H9 (cell line): ENCODE data around the gene WFDC5. TPM values are rescaled to one million over a fixed set of nuclear protein-coding genes. Genes with fewer than 3 reads are reported as not detected.

Experiments used
- DNase-seq: peaks from one replicate; pipeline ENCODE4 v3.0.0-alpha.2; 2017
- H2AFZ ChIP-seq: one replicate; pipeline ENCODE4 v1.6.1; 2013; ENCODE audit warnings: mild to moderate bottlenecking, low read length, control low read depth, moderate library complexity
- H2AK5ac ChIP-seq: 2 replicates; pipeline ENCODE4 v1.6.1; 2013; ENCODE audit warnings: low read length, control low read depth, mixed read lengths; ENCODE audit not compliant: insufficient read length
- H2BK120ac ChIP-seq: one replicate; pipeline ENCODE4 v1.6.1; 2013; ENCODE audit warnings: low read depth, mild to moderate bottlenecking, low read length, control low read depth, inconsistent platforms; ENCODE audit not compliant: poor library complexity, severe bottlenecking
- H2BK12ac ChIP-seq: 2 replicates; pipeline ENCODE4 v1.6.1; 2013; ENCODE audit warnings: low read length, control low read depth, mixed read lengths, low read depth; ENCODE audit not compliant: insufficient read length
- H2BK15ac ChIP-seq: 2 replicates; pipeline ENCODE4 v1.6.1; 2013; ENCODE audit warnings: low read depth, low read length, control low read depth
- H2BK20ac ChIP-seq: one replicate; pipeline ENCODE4 v1.6.1; 2013; ENCODE audit warnings: low read depth, mild to moderate bottlenecking, low read length, control low read depth, inconsistent platforms; ENCODE audit not compliant: poor library complexity, severe bottlenecking
- H2BK5ac ChIP-seq: 2 replicates; pipeline ENCODE4 v1.6.1; 2013; ENCODE audit warnings: low read length, control low read depth, mixed read lengths; ENCODE audit not compliant: insufficient read length
- H3K14ac ChIP-seq: 2 replicates; pipeline ENCODE4 v1.6.1; 2013; ENCODE audit warnings: low read length, control low read depth; ENCODE audit not compliant: insufficient read depth
- H3K18ac ChIP-seq: 2 replicates; pipeline ENCODE4 v1.6.1; 2013; ENCODE audit warnings: low read depth, mild to moderate bottlenecking, mixed read lengths, low read length, control low read depth; ENCODE audit not compliant: insufficient read length
- H3K23ac ChIP-seq: 2 replicates; pipeline ENCODE4 v1.6.1; 2013; ENCODE audit warnings: low read length, control low read depth, mixed read lengths, low read depth; ENCODE audit not compliant: insufficient read length
- H3K23me2 ChIP-seq: 2 replicates; pipeline ENCODE4 v1.6.1; 2013; ENCODE audit warnings: low read depth, mild to moderate bottlenecking, mixed read lengths, low read length, control low read depth; ENCODE audit not compliant: insufficient read length, poor library complexity, severe bottlenecking
- H3K27ac ChIP-seq: 2 replicates; pipeline ENCODE4 v1.5.1; 2013; ENCODE audit warnings: low read length, control low read depth, mixed read lengths, low read depth; ENCODE audit not compliant: insufficient read length
- H3K27me3 ChIP-seq: 2 replicates; pipeline ENCODE4 v1.6.1; 2013; ENCODE audit warnings: low read length, control low read depth, inconsistent platforms; ENCODE audit not compliant: insufficient read depth
- H3K4ac ChIP-seq: 2 replicates; pipeline ENCODE4 v1.6.1; 2013; ENCODE audit warnings: low read depth, mild to moderate bottlenecking, control low read depth, inconsistent platforms, low read length, moderate library complexity
- H3K4me1 ChIP-seq: 2 replicates; pipeline ENCODE4 v1.6.1; 2013; ENCODE audit warnings: low read length, control low read depth, inconsistent platforms; ENCODE audit not compliant: insufficient read depth
- H3K4me2 ChIP-seq: 2 replicates; pipeline ENCODE4 v1.6.1; 2013; ENCODE audit warnings: low read length, control low read depth, mixed read lengths; ENCODE audit not compliant: insufficient read length, insufficient read depth
- H3K56ac ChIP-seq: 2 replicates; pipeline ENCODE4 v1.6.1; 2013; ENCODE audit warnings: low read depth, mild to moderate bottlenecking, mixed read lengths, low read length, control low read depth; ENCODE audit not compliant: insufficient read length
- H3K79me1 ChIP-seq: 2 replicates; pipeline ENCODE4 v1.6.1; 2013; ENCODE audit warnings: low read depth, mild to moderate bottlenecking, moderate library complexity, low read length, control low read depth, inconsistent platforms; ENCODE audit not compliant: insufficient read depth, poor library complexity, severe bottlenecking
- H3K79me2 ChIP-seq: 2 replicates; pipeline ENCODE4 v1.6.1; 2013; ENCODE audit warnings: low read length, control low read depth, inconsistent platforms; ENCODE audit not compliant: insufficient read depth
- H3K9ac ChIP-seq: 2 replicates; pipeline ENCODE4 v1.6.1; 2013; ENCODE audit warnings: low read length, control low read depth, mixed read lengths; ENCODE audit not compliant: insufficient read length; ENCODE audit errors: extremely low read depth
- H3K9me3 ChIP-seq: one replicate; pipeline ENCODE4 v1.6.1; 2013; ENCODE audit warnings: low read depth, low read length, inconsistent platforms; ENCODE audit not compliant: control insufficient read depth
- H3T11ph ChIP-seq: one replicate; pipeline ENCODE4 v1.6.1; 2013; ENCODE audit warnings: mild to moderate bottlenecking, low read length, control low read depth, inconsistent platforms
- H4K20me1 ChIP-seq: one replicate; pipeline ENCODE4 v1.6.1; 2013; ENCODE audit not compliant: control insufficient read depth, insufficient read length, insufficient read depth
- H4K5ac ChIP-seq: 2 replicates; pipeline ENCODE4 v1.6.1; 2013; ENCODE audit warnings: low read depth, mild to moderate bottlenecking, mixed read lengths, low read length, control low read depth; ENCODE audit not compliant: insufficient read length
- H4K8ac ChIP-seq: replicated peaks from 2 replicates; pipeline ENCODE4 v1.6.1; 2013; ENCODE audit warnings: low read length, control low read depth, mixed read lengths, low read depth; ENCODE audit not compliant: insufficient read length
- H4K91ac ChIP-seq: 2 replicates; pipeline ENCODE4 v1.6.1; 2013; ENCODE audit warnings: low read depth, mild to moderate bottlenecking, moderate library complexity, mixed read lengths, low read length, control low read depth; ENCODE audit not compliant: insufficient read length
- H3K27ac Mint-ChIP-seq, 3 experiments: 2 replicates in 2 of 3; 3 replicates in 1 of 3; pipeline ENCODE4 v1.8.0; 2020 to 2021; ENCODE audit warnings: mixed read lengths in 3 of 3, mild to moderate bottlenecking in 1 of 3, moderate library complexity in 1 of 3
- H3K27me3 Mint-ChIP-seq: 2 replicates; pipeline ENCODE4 v1.8.0; 2021; ENCODE audit warnings: low read depth, mild to moderate bottlenecking, moderate library complexity, mixed read lengths
- H3K36me3 Mint-ChIP-seq, 3 experiments: 2 replicates in 2 of 3; 3 replicates in 1 of 3; pipeline ENCODE4 v1.8.0; 2020 to 2021; ENCODE audit warnings: low read depth in 3 of 3, mixed read lengths in 3 of 3; ENCODE audit not compliant: insufficient read depth in 1 of 3
- H3K4me1 Mint-ChIP-seq, 2 experiments: 2 replicates each; pipeline ENCODE4 v1.8.0; 2020; ENCODE audit warnings: mixed read lengths in 2 of 2
- H3K4me3 Mint-ChIP-seq, 2 experiments: 2 replicates in 1 of 2; 3 replicates in 1 of 2; pipeline ENCODE4 v1.8.0; 2020 to 2021; ENCODE audit warnings: mild to moderate bottlenecking in 2 of 2, mixed read lengths in 2 of 2, moderate library complexity in 1 of 2
- H3K9me3 Mint-ChIP-seq, 2 experiments: 2 replicates in 1 of 2; 3 replicates in 1 of 2; pipeline ENCODE4 v1.8.0; 2020; ENCODE audit warnings: mild to moderate bottlenecking in 2 of 2, mixed read lengths in 2 of 2, moderate library complexity in 1 of 2
- CTCF ChIP-seq: fragments of 200-600 bp; sonication (generic); conservative IDR thresholded peaks from 3 replicates; pipeline ENCODE4 v1.8.0; 2021; ENCODE audit warnings: antibody characterized with exemption, mild to moderate bottlenecking
- WGBS: extraction: QIAGEN DNeasy Blood & Tissue Kit; methylation state at CpG from one replicate; pipeline ENCODE4 v1.1.7; 2013; ENCODE audit warnings: missing lambda C conversion rate, low lambda C conversion rate, mixed read lengths; ENCODE audit not compliant: insufficient read length; ENCODE audit errors: extremely low coverage; 5-methylcytosine and 5-hydroxymethylcytosine counted together
- total RNA-seq: library from RNA; stranded (reverse); gene quantifications from 2 replicates; pipeline ENCODE4 v1.2.1, GENCODE V29; 2021

The WFDC5 gene
- total RNA-seq, 1 experiment from 2014 or later = not detected

- no peaks in the 10 kb centered on the region for H3K23me2 ChIP-seq
- no peak overlapping the region for H3K27ac ChIP-seq
- no peak overlapping the region for H2AFZ ChIP-seq
- H3K27me3 ChIP-seq = no peaks in the 10 kb centered on the region
- H2BK20ac ChIP-seq = no peak overlapping the region
- H3K56ac ChIP-seq = no peak overlapping the region
- no peak overlapping the region for H3K23ac ChIP-seq
- TF ChIP-seq CTCF = no peak
- no peaks in the 10 kb centered on the region for H3K9me3 ChIP-seq
- H3K14ac ChIP-seq = no peak overlapping the region
- no peaks in the 10 kb centered on the region; the same call in 1 of the 2 replicates for H3K79me2 ChIP-seq
- H2BK15ac ChIP-seq = no peak overlapping the region
- H4K91ac ChIP-seq = no peak overlapping the region
- H4K5ac ChIP-seq = no peak overlapping the region
- WGBS = no CpG with 5 or more reads among the region's 4 CpGs
- H2BK12ac ChIP-seq = no peak overlapping the region
- H3K4me3 Mint-ChIP-seq = no peak overlapping the region
- no peak overlapping the region for H3K4me2 ChIP-seq
- H3K79me1 ChIP-seq = no peaks in the 10 kb centered on the region
- H3K18ac ChIP-seq = no peak overlapping the region
- no peak overlapping the region for H2BK120ac ChIP-seq
- no peak for DNase-seq
- no peak overlapping the region for H3T11ph ChIP-seq
- peaks cover 5 to 12% (median 11%) of the 10 kb centered on the region in 3 experiments; a peak in 6 of 7 replicates for H3K36me3 Mint-ChIP-seq
- no peaks in the 10 kb centered on the region for H3K27me3 Mint-ChIP-seq
- no peak overlapping the region for H4K8ac ChIP-seq
- no peak overlapping the region for H3K9ac ChIP-seq
- no peaks in the 10 kb centered on the region; a peak in 1 of 5 replicates for H3K9me3 Mint-ChIP-seq
- H4K20me1 ChIP-seq = no peaks in the 10 kb centered on the region
- no peak overlapping the region for H2BK5ac ChIP-seq
- H3K4me1 Mint-ChIP-seq = peaks cover 3% of the 10 kb centered on the region in 2 experiments; a peak in 3 of 4 replicates
- H3K4ac ChIP-seq = no peak overlapping the region
- H2AK5ac ChIP-seq = no peak overlapping the region
- no peaks in the 10 kb centered on the region for H3K4me1 ChIP-seq
- H3K27ac Mint-ChIP-seq = no peak overlapping the region
Observed at GRCh38 chr20:45061244-45061643, 53.7 kb downstream of the WFDC5 start.
